CD4-positive, alpha-beta T cell (primary cell): ENCODE data around the gene NCKAP1. TPM values are rescaled to one million over a fixed set of nuclear protein-coding genes. Genes with fewer than 3 reads are reported as not detected.

ENCODE experiments used
- ATAC-seq: fragments of 200-7000 bp; cut with Tn5 transposase; one replicate; pipeline ENCODE4 v1.10.0; 2022; ENCODE audit warnings: mild to moderate bottlenecking; ENCODE audit not compliant: poor library complexity
- CTCF ChIA-PET: fragments of 350-600 bp; sonication (Branson Sonifier 250); formaldehyde crosslinking; loops from one replicate; lab custom pipeline; 2021; ENCODE audit warnings: antibody characterized with exemption, inconsistent platforms; lab: Charles Lee
- POLR2A ChIA-PET: fragments of 350-600 bp; sonication (Branson Sonifier 250); formaldehyde crosslinking; loops from one replicate; lab custom pipeline; 2021; ENCODE audit warnings: antibody characterized with exemption, inconsistent platforms; lab: Charles Lee
- DNase-seq, 14 experiments: peaks; one replicate each; pipeline ENCODE4 v3.0.0-alpha.2; 2013 to 2020; ENCODE audit warnings: mixed read lengths in 2 of 14
- H3K27ac ChIP-seq, 2 donors: one replicate each; pipeline versions ENCODE4 v1.5.1 to v1.7.0; 2013; ENCODE audit warnings: low read length in 2 of 2, low read depth in 1 of 2, mild to moderate bottlenecking in 1 of 2
- H3K27me3 ChIP-seq, 2 experiments: 1 replicate in 1 of 2; 2 replicates in 1 of 2; pipeline versions ENCODE4 v1.6.1 to v1.7.0; 2013; ENCODE audit warnings: low read length in 2 of 2, control low read depth in 1 of 2, mild to moderate bottlenecking in 1 of 2, moderate library complexity in 1 of 2; ENCODE audit not compliant: insufficient read depth in 2 of 2, control insufficient read depth in 1 of 2
- H3K36me3 ChIP-seq: one replicate; pipeline ENCODE4 v1.6.1; 2013; ENCODE audit warnings: low read length, control low read depth; ENCODE audit not compliant: insufficient read depth
- H3K4me1 ChIP-seq: one replicate; pipeline ENCODE4 v1.6.1; 2013; ENCODE audit warnings: low read length, control low read depth; ENCODE audit not compliant: insufficient read depth
- H3K4me3 ChIP-seq: one replicate; pipeline ENCODE4 v1.5.1; 2013; ENCODE audit warnings: mild to moderate bottlenecking, low read length, moderate library complexity
- H3K9me3 ChIP-seq, 2 experiments: 1 replicate in 1 of 2; 2 replicates in 1 of 2; pipeline versions ENCODE4 v1.6.1 to v1.7.0; 2013; ENCODE audit warnings: low read length in 2 of 2, mild to moderate bottlenecking in 2 of 2, control low read depth in 1 of 2, moderate library complexity in 1 of 2; ENCODE audit not compliant: control insufficient read depth in 1 of 2, insufficient read depth in 1 of 2
- H3K27ac Mint-ChIP-seq: one replicate; pipeline ENCODE4 v1.8.0; 2020; ENCODE audit warnings: mixed read lengths
- H3K27me3 Mint-ChIP-seq: one replicate; pipeline ENCODE4 v1.8.0; 2021; ENCODE audit warnings: mixed read lengths
- H3K36me3 Mint-ChIP-seq: one replicate; pipeline ENCODE4 v1.8.0; 2021; ENCODE audit warnings: low read depth, mixed read lengths
- H3K4me1 Mint-ChIP-seq: one replicate; pipeline ENCODE4 v1.8.0; 2021; ENCODE audit warnings: low read depth, mixed read lengths
- H3K4me3 Mint-ChIP-seq: one replicate; pipeline ENCODE4 v1.8.0; 2020; ENCODE audit warnings: mild to moderate bottlenecking, mixed read lengths
- H3K9me3 Mint-ChIP-seq: one replicate; pipeline ENCODE4 v1.8.0; 2020; ENCODE audit warnings: mixed read lengths
- intact Hi-C, 2 experiments: fragments of 100-400 bp; cut with DNase I in 1 of 2; cut with micrococcal nuclease in 1 of 2; formaldehyde crosslinking; loops; one replicate each; pipeline versions ENCODE4 v1.15.1 to v1.9.0; 2023 to 2025; cut with DNase I, micrococcal nuclease
- total RNA-seq, 174 experiments: library from RNA in 2 of 174; stranded (reverse) in 2 of 174; gene quantifications; one replicate each; pipeline ENCODE4 v1.2.3 and lab custom pipeline; 2021 to 2026
- TF ChIP-seq, protein P1 (sequence below): fragments of 200-600 bp; IDR thresholded peaks from one replicate; pipeline ENCODE4 v1.8.0; 2022; ENCODE audit warnings: antibody characterized with exemption, mild to moderate bottlenecking

NCKAP1 gene
- total RNA-seq, 2 experiments from 2014 or later = 2.4 to 2.5 TPM

- H3K4me3 ChIP-seq = no peak overlapping the region
- H3K27ac ChIP-seq = no peak overlapping the region
- H3K4me1 Mint-ChIP-seq = no peaks in the 10 kb centered on the region
- H3K27me3 ChIP-seq = no peaks in the 10 kb centered on the region
- ChIA-PET POLR2A (no interaction called here), CTCF (no interaction called here)
- no peak overlapping the region for H3K4me3 Mint-ChIP-seq
- H3K4me1 ChIP-seq = no peaks in the 10 kb centered on the region
- TF ChIP-seq, protein P1, sequence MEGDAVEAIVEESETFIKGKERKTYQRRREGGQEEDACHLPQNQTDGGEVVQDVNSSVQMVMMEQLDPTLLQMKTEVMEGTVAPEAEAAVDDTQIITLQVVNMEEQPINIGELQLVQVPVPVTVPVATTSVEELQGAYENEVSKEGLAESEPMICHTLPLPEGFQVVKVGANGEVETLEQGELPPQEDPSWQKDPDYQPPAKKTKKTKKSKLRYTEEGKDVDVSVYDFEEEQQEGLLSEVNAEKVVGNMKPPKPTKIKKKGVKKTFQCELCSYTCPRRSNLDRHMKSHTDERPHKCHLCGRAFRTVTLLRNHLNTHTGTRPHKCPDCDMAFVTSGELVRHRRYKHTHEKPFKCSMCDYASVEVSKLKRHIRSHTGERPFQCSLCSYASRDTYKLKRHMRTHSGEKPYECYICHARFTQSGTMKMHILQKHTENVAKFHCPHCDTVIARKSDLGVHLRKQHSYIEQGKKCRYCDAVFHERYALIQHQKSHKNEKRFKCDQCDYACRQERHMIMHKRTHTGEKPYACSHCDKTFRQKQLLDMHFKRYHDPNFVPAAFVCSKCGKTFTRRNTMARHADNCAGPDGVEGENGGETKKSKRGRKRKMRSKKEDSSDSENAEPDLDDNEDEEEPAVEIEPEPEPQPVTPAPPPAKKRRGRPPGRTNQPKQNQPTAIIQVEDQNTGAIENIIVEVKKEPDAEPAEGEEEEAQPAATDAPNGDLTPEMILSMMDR = no peak
- H3K27ac Mint-ChIP-seq = no peak overlapping the region
- intact Hi-C loops = no loop called here
- peaks cover 6% of the 10 kb centered on the region for H3K36me3 Mint-ChIP-seq
- no peaks in the 10 kb centered on the region for H3K27me3 Mint-ChIP-seq
- no peak for ATAC-seq
- DNase-seq = no peak
- H3K9me3 ChIP-seq = no peaks in the 10 kb centered on the region
- H3K36me3 ChIP-seq = no peaks in the 10 kb centered on the region
- H3K9me3 Mint-ChIP-seq = no peaks in the 10 kb centered on the region
Measured at GRCh38 chr2:182918961-182919652, 119.2 kb downstream of the NCKAP1 start.

GRCh38 chr2:182917924-182918323 is 120.3 kb downstream of the NCKAP1 start:
- DNase-seq = no peak
- Mint-ChIP-seq H3K36me3 (no peaks in the 10 kb centered on the region), H3K4me1 (no peaks in the 10 kb centered on the region), H3K27me3 (no peaks in the 10 kb centered on the region), H3K27ac (no peak overlapping the region), H3K4me3 (no peak overlapping the region), H3K9me3 (no peaks in the 10 kb centered on the region)
- Histone ChIP-seq H3K36me3 (no peaks in the 10 kb centered on the region), H3K4me3 (no peak overlapping the region), H3K4me1 (no peaks in the 10 kb centered on the region), H3K27ac (no peak overlapping the region), H3K9me3 (no peaks in the 10 kb centered on the region), H3K27me3 (no peaks in the 10 kb centered on the region)
- POLR2A ChIA-PET = no interaction called here
- TF ChIP-seq, protein P1 = no peak
- intact Hi-C loops = no loop called here
- no peak for ATAC-seq
- CTCF ChIA-PET = no interaction called here

- ChIA-PET POLR2A (no interaction called here), CTCF (no interaction called here)
- H3K27me3 Mint-ChIP-seq = no peaks in the 10 kb centered on the region
- H3K9me3 ChIP-seq = no peaks in the 10 kb centered on the region
- DNase-seq = no peak
- H3K4me1 Mint-ChIP-seq = no peaks in the 10 kb centered on the region
- TF ChIP-seq, protein P1 = no peak
- H3K4me3 Mint-ChIP-seq = no peak overlapping the region
- no peaks in the 10 kb centered on the region for H3K9me3 Mint-ChIP-seq
- no peak overlapping the region for H3K27ac ChIP-seq
- H3K4me3 ChIP-seq = no peak overlapping the region
- no peaks in the 10 kb centered on the region for H3K36me3 ChIP-seq
- ATAC-seq = no peak
- H3K27ac Mint-ChIP-seq = no peak overlapping the region
- intact Hi-C loops = no loop called here
- H3K36me3 Mint-ChIP-seq = no peaks in the 10 kb centered on the region
- no peaks in the 10 kb centered on the region for H3K27me3 ChIP-seq
- H3K4me1 ChIP-seq = no peaks in the 10 kb centered on the region
Measured at GRCh38 chr2:182916417-182916816, 121.8 kb downstream of the NCKAP1 start.
